H9 (cell line): ENCODE measurements around the gene GSS. TPM values are rescaled to one million over a fixed set of nuclear protein-coding genes. Genes with fewer than 3 reads are reported as not detected.

ENCODE experiments used
- DNase-seq: peaks from one replicate; pipeline ENCODE4 v3.0.0-alpha.2; 2017
- H2AFZ ChIP-seq: one replicate; pipeline ENCODE4 v1.6.1; 2013; ENCODE audit warnings: mild to moderate bottlenecking, low read length, control low read depth, moderate library complexity
- H2AK5ac ChIP-seq: 2 replicates; pipeline ENCODE4 v1.6.1; 2013; ENCODE audit warnings: low read length, control low read depth, mixed read lengths; ENCODE audit not compliant: insufficient read length
- H2BK120ac ChIP-seq: one replicate; pipeline ENCODE4 v1.6.1; 2013; ENCODE audit warnings: low read depth, mild to moderate bottlenecking, low read length, control low read depth, inconsistent platforms; ENCODE audit not compliant: poor library complexity, severe bottlenecking
- H2BK12ac ChIP-seq: 2 replicates; pipeline ENCODE4 v1.6.1; 2013; ENCODE audit warnings: low read length, control low read depth, mixed read lengths, low read depth; ENCODE audit not compliant: insufficient read length
- H2BK15ac ChIP-seq: 2 replicates; pipeline ENCODE4 v1.6.1; 2013; ENCODE audit warnings: low read depth, low read length, control low read depth
- H2BK20ac ChIP-seq: one replicate; pipeline ENCODE4 v1.6.1; 2013; ENCODE audit warnings: low read depth, mild to moderate bottlenecking, low read length, control low read depth, inconsistent platforms; ENCODE audit not compliant: poor library complexity, severe bottlenecking
- H2BK5ac ChIP-seq: 2 replicates; pipeline ENCODE4 v1.6.1; 2013; ENCODE audit warnings: low read length, control low read depth, mixed read lengths; ENCODE audit not compliant: insufficient read length
- H3K14ac ChIP-seq: 2 replicates; pipeline ENCODE4 v1.6.1; 2013; ENCODE audit warnings: low read length, control low read depth; ENCODE audit not compliant: insufficient read depth
- H3K18ac ChIP-seq: 2 replicates; pipeline ENCODE4 v1.6.1; 2013; ENCODE audit warnings: low read depth, mild to moderate bottlenecking, mixed read lengths, low read length, control low read depth; ENCODE audit not compliant: insufficient read length
- H3K23ac ChIP-seq: 2 replicates; pipeline ENCODE4 v1.6.1; 2013; ENCODE audit warnings: low read length, control low read depth, mixed read lengths, low read depth; ENCODE audit not compliant: insufficient read length
- H3K23me2 ChIP-seq: 2 replicates; pipeline ENCODE4 v1.6.1; 2013; ENCODE audit warnings: low read depth, mild to moderate bottlenecking, mixed read lengths, low read length, control low read depth; ENCODE audit not compliant: insufficient read length, poor library complexity, severe bottlenecking
- H3K27ac ChIP-seq: 2 replicates; pipeline ENCODE4 v1.5.1; 2013; ENCODE audit warnings: low read length, control low read depth, mixed read lengths, low read depth; ENCODE audit not compliant: insufficient read length
- H3K27me3 ChIP-seq: 2 replicates; pipeline ENCODE4 v1.6.1; 2013; ENCODE audit warnings: low read length, control low read depth, inconsistent platforms; ENCODE audit not compliant: insufficient read depth
- H3K4ac ChIP-seq: 2 replicates; pipeline ENCODE4 v1.6.1; 2013; ENCODE audit warnings: low read depth, mild to moderate bottlenecking, control low read depth, inconsistent platforms, low read length, moderate library complexity
- H3K4me1 ChIP-seq: 2 replicates; pipeline ENCODE4 v1.6.1; 2013; ENCODE audit warnings: low read length, control low read depth, inconsistent platforms; ENCODE audit not compliant: insufficient read depth
- H3K4me2 ChIP-seq: 2 replicates; pipeline ENCODE4 v1.6.1; 2013; ENCODE audit warnings: low read length, control low read depth, mixed read lengths; ENCODE audit not compliant: insufficient read length, insufficient read depth
- H3K56ac ChIP-seq: 2 replicates; pipeline ENCODE4 v1.6.1; 2013; ENCODE audit warnings: low read depth, mild to moderate bottlenecking, mixed read lengths, low read length, control low read depth; ENCODE audit not compliant: insufficient read length
- H3K79me1 ChIP-seq: 2 replicates; pipeline ENCODE4 v1.6.1; 2013; ENCODE audit warnings: low read depth, mild to moderate bottlenecking, moderate library complexity, low read length, control low read depth, inconsistent platforms; ENCODE audit not compliant: insufficient read depth, poor library complexity, severe bottlenecking
- H3K79me2 ChIP-seq: 2 replicates; pipeline ENCODE4 v1.6.1; 2013; ENCODE audit warnings: low read length, control low read depth, inconsistent platforms; ENCODE audit not compliant: insufficient read depth
- H3K9ac ChIP-seq: 2 replicates; pipeline ENCODE4 v1.6.1; 2013; ENCODE audit warnings: low read length, control low read depth, mixed read lengths; ENCODE audit not compliant: insufficient read length; ENCODE audit errors: extremely low read depth
- H3K9me3 ChIP-seq: one replicate; pipeline ENCODE4 v1.6.1; 2013; ENCODE audit warnings: low read depth, low read length, inconsistent platforms; ENCODE audit not compliant: control insufficient read depth
- H3T11ph ChIP-seq: one replicate; pipeline ENCODE4 v1.6.1; 2013; ENCODE audit warnings: mild to moderate bottlenecking, low read length, control low read depth, inconsistent platforms
- H4K20me1 ChIP-seq: one replicate; pipeline ENCODE4 v1.6.1; 2013; ENCODE audit not compliant: control insufficient read depth, insufficient read length, insufficient read depth
- H4K5ac ChIP-seq: 2 replicates; pipeline ENCODE4 v1.6.1; 2013; ENCODE audit warnings: low read depth, mild to moderate bottlenecking, mixed read lengths, low read length, control low read depth; ENCODE audit not compliant: insufficient read length
- H4K8ac ChIP-seq: replicated peaks from 2 replicates; pipeline ENCODE4 v1.6.1; 2013; ENCODE audit warnings: low read length, control low read depth, mixed read lengths, low read depth; ENCODE audit not compliant: insufficient read length
- H4K91ac ChIP-seq: 2 replicates; pipeline ENCODE4 v1.6.1; 2013; ENCODE audit warnings: low read depth, mild to moderate bottlenecking, moderate library complexity, mixed read lengths, low read length, control low read depth; ENCODE audit not compliant: insufficient read length
- H3K27ac Mint-ChIP-seq, 3 experiments: 2 replicates in 2 of 3; 3 replicates in 1 of 3; pipeline ENCODE4 v1.8.0; 2020 to 2021; ENCODE audit warnings: mixed read lengths in 3 of 3, mild to moderate bottlenecking in 1 of 3, moderate library complexity in 1 of 3
- H3K27me3 Mint-ChIP-seq: 2 replicates; pipeline ENCODE4 v1.8.0; 2021; ENCODE audit warnings: low read depth, mild to moderate bottlenecking, moderate library complexity, mixed read lengths
- H3K36me3 Mint-ChIP-seq, 3 experiments: 2 replicates in 2 of 3; 3 replicates in 1 of 3; pipeline ENCODE4 v1.8.0; 2020 to 2021; ENCODE audit warnings: low read depth in 3 of 3, mixed read lengths in 3 of 3; ENCODE audit not compliant: insufficient read depth in 1 of 3
- H3K4me1 Mint-ChIP-seq, 2 experiments: 2 replicates each; pipeline ENCODE4 v1.8.0; 2020; ENCODE audit warnings: mixed read lengths in 2 of 2
- H3K4me3 Mint-ChIP-seq, 2 experiments: 2 replicates in 1 of 2; 3 replicates in 1 of 2; pipeline ENCODE4 v1.8.0; 2020 to 2021; ENCODE audit warnings: mild to moderate bottlenecking in 2 of 2, mixed read lengths in 2 of 2, moderate library complexity in 1 of 2
- H3K9me3 Mint-ChIP-seq, 2 experiments: 2 replicates in 1 of 2; 3 replicates in 1 of 2; pipeline ENCODE4 v1.8.0; 2020; ENCODE audit warnings: mild to moderate bottlenecking in 2 of 2, mixed read lengths in 2 of 2, moderate library complexity in 1 of 2
- CTCF ChIP-seq: fragments of 200-600 bp; sonication (generic); conservative IDR thresholded peaks from 3 replicates; pipeline ENCODE4 v1.8.0; 2021; ENCODE audit warnings: antibody characterized with exemption, mild to moderate bottlenecking
- WGBS: extraction: QIAGEN DNeasy Blood & Tissue Kit; methylation state at CpG from one replicate; pipeline ENCODE4 v1.1.7; 2013; ENCODE audit warnings: missing lambda C conversion rate, low lambda C conversion rate, mixed read lengths; ENCODE audit not compliant: insufficient read length; ENCODE audit errors: extremely low coverage; 5-methylcytosine and 5-hydroxymethylcytosine counted together
- total RNA-seq: library from RNA; stranded (reverse); gene quantifications from 2 replicates; pipeline ENCODE4 v1.2.1, GENCODE V29; 2021

Gene GSS
- total RNA-seq, 1 experiment from 2014 or later, result 48.5 TPM

GRCh38 chr20:34928411-34928810, 27.2 kb downstream of the GSS start:
- no peak overlapping the region for H3K4ac ChIP-seq
- no peaks in the 10 kb centered on the region for H3K79me2 ChIP-seq
- no peak for TF ChIP-seq CTCF
- H3K23ac ChIP-seq, result no peak overlapping the region
- no peak overlapping the region for H3K4me2 ChIP-seq
- no peaks in the 10 kb centered on the region for H3K79me1 ChIP-seq
- no peak overlapping the region for H2BK5ac ChIP-seq
- no peak overlapping the region for H2BK120ac ChIP-seq
- H2AFZ ChIP-seq, result no peak overlapping the region
- H2BK12ac ChIP-seq, result no peak overlapping the region
- H3K9ac ChIP-seq, result no peak overlapping the region
- no peak for DNase-seq
- no peak overlapping the region for H3K56ac ChIP-seq
- Mint-ChIP-seq H3K27me3 (no peaks in the 10 kb centered on the region), H3K4me1 (no peaks in the 10 kb centered on the region), H3K4me3 (no peak overlapping the region), H3K9me3 (no peaks in the 10 kb centered on the region), H3K36me3 (peaks cover 18 to 64% (median 21%) of the 10 kb centered on the region in 3 experiments; a peak in 6 of 7 replicates), H3K27ac (peak overlapping the region in 1 of 3 experiments; percentile 20; a peak in 1 of 7 replicates)
- H3K27ac ChIP-seq, result no peak overlapping the region
- H2BK15ac ChIP-seq, result no peak overlapping the region
- H2BK20ac ChIP-seq, result no peak overlapping the region
- no peak overlapping the region for H4K8ac ChIP-seq
- no peak overlapping the region for H3K18ac ChIP-seq
- no peaks in the 10 kb centered on the region for H3K23me2 ChIP-seq
- H4K91ac ChIP-seq, result no peak overlapping the region
- no peaks in the 10 kb centered on the region for H3K4me1 ChIP-seq
- no peak overlapping the region for H3T11ph ChIP-seq
- no peak overlapping the region for H2AK5ac ChIP-seq
- no peak overlapping the region for H4K5ac ChIP-seq
- no peaks in the 10 kb centered on the region for H4K20me1 ChIP-seq
- H3K9me3 ChIP-seq, result no peaks in the 10 kb centered on the region
- no peaks in the 10 kb centered on the region for H3K27me3 ChIP-seq
- no CpG with 5 or more reads among the region's 2 CpGs for WGBS
- no peak overlapping the region for H3K14ac ChIP-seq
